ENCODE results near the gene LRP1B.

The LRP1B gene

DNA sequence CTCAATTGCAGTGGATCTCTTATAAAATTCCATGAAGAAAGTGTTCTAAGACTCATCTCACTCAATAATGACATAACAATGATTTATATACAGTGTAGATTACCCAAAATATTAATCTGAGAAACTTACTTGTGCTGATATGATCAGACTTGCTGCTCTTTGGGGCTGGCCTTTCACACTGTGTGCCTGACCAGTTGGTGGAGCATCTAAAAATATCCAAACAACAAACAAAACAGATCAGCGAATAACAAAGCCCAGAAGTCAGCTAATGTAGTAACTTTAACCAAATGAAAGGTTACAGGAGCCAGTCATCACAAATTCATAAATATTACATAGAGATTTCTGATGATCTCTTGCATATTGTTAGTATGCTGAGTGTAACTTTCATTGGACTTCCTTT, 1883.9 kb downstream of the LRP1B start:
- no peak for DNase-seq (ENCODE audit: low spot score)

DNA sequence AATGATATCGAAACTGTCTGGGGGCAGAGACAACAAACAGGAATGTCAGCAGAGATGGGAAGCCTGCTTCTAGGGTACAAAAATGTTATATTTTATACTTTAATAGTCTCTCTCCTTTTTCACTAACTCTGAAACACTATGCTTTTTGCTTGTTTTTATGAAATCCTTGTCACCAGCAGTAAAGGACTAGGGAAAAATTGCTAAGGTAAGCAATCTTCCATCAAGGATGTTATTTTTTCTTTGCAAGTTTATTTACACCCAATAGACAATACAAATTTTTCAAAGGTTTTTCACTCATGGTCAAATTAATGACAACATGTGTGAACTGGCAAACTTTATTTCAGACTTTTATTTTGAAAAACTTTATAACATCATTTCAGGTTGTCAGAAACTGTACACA, 1884.8 kb downstream of the LRP1B start:
- no peak for DNase-seq (ENCODE audit: low spot score)

DNA sequence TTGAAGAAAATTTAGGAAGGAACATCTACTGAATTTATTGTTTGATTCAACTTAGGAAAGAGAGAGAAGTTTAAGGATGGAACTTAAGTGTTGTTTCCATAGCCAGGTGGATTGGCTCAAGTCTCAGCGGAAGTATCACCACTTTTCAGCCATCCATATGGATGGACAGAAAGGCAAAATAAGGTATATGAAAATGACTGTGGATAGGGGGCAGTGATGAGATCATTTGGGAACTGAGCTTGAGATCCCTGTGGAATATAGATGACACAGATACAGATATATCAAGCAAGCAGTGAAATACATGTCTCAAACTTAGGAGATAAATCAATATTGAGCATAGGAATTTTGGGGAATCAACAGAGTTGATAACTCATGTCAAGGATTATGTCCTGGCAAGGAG, 1887.9 kb downstream of the LRP1B start:
- no peak for DNase-seq (ENCODE audit: low spot score)

DNA sequence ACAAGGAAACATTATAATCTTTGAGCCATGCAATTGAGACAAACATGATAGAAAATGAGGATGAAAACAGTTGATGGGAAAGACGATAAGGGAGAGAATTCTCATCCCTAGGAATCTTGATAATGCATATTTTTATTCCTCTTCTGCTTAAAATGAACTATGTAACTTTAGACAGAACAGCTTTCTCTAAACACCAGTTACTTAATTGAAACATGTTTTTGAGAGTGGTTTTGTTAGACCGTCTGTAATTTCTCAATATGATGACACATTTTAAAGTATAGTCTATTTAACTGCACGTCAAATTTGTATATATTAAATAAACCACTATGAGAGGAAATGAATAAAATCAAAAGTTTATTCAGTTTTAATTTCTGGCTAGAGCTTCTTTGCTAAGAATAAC, 1896.7 kb downstream of the LRP1B start:
- no peak for DNase-seq (ENCODE audit: low spot score)

- no peak for DNase-seq (ENCODE audit: low spot score)
Observed at GRCh38 chr2:140210963-140211362, 1919.9 kb downstream of the LRP1B start.

GRCh38 chr2:140205093-140205492, 1925.7 kb downstream of the LRP1B start:
- no peak for DNase-seq (ENCODE audit: low spot score)

- DNase-seq (ENCODE audit: low spot score): no peak
Observed at GRCh38 chr2:140203347-140203746, 1927.5 kb downstream of the LRP1B start.

DNA sequence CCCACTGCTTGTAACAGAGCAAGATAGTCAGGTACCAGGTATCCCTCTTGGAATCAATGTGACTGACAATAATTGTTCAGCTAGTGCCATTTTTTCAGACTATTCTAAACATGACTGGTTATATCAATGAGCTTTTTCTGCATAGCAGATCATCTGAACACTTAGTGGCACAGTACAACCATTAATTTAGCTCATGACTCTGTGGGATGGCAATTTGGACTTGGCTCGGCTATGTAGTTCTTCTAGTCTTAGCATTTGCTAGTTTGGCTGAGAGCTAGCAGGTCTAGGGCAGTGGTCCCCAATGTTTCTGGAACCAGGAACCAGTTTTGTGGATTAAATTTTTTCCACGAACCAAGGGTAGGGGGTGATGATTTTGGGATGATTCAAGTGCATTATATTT, 1929.2 kb downstream of the LRP1B start:
- no peak for DNase-seq (ENCODE audit: low spot score)

GRCh38 chr2:140200764-140201163, 1930.1 kb downstream of the LRP1B start:
- DNase-seq (ENCODE audit: low spot score): no peak

GRCh38 chr2:140200307-140200706, 1930.5 kb downstream of the LRP1B start:
- no peak for DNase-seq (ENCODE audit: low spot score)

DNA sequence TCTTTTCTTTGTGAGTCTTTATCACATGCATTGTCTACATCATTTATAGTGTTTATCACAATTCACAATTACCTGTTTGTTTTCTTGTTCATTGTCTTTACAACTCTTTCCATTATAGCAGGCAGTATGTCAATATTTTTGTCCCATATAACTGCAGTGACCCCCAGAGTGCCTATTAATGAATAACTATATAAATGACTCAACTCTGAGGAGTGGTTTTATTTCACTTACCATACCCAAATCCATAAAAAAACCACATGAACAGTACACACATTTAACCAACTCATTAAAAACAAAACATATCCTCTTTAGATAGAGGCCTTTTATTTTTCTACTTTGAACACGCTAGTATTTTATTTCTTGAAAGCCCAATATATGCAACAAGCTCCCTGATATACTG, 1931.5 kb downstream of the LRP1B start:
- DNase-seq (ENCODE audit: low spot score): no peak

DNA sequence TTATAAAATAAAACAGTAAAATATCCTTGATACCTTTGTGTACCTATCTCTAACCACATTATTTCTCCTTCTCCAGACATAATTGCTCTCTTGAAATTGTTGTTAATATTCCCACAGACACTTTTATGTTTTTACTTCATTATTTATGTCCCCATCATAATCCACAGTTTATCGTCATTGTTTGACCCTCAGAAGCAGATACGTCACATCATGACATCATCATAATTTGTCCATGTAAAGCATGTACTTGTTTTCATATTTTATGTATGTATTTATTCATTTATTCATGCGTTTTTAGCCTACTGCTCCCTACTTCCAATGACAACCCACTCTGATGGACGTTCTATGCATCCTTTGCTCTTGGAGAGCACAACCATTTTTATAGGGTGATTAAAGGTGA, 1943.7 kb downstream of the LRP1B start:
- no peak for DNase-seq (ENCODE audit: low spot score)

DNA sequence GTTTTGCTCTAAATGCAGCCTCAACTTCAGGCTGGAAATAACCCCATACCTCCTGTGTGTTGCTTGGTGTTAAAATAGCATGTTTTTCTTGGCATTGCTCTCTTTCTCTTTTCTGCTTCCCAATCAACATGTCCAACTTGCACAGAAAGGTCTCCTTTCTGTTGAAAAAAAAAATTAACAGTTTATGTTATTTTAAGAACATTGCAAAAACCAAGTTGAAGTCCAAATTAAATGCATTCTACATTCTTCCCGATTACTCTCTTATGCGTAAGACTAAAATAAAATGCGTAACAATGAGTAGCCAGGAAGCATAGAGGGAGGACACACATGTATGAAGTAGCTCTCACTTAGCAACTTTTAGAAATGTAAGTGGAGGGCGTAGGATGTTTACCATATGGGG, 1944.5 kb downstream of the LRP1B start:
- no peak for DNase-seq (ENCODE audit: low spot score)

DNA sequence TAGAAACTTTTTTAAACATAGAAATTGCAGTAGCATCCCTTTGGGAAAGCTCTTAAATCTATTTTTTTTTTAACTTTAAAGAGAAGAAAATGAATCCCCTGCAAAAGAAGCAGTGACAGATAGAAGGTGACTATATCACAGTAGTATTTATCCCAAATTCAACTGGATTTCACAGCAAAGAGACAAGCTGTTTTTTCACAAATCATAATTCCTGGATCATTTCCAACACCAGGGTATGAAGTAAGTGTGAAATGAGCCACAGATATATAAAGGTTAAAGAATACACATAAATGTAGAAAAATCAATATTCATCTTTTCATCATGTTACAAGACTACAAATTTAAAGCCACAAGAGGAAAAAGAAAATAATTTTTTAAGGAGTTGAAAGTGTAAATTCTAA, 1945.7 kb downstream of the LRP1B start:
- DNase-seq (ENCODE audit: low spot score): no peak

GRCh38 chr2:140183056-140183765, 1947.6 kb downstream of the LRP1B start:
- no peak for DNase-seq (ENCODE audit: low spot score)
